ENCODE results near the gene GLI3. TPM values are rescaled to one million over a fixed set of nuclear protein-coding genes. Genes with fewer than 3 reads are reported as not detected.

GLI3 gene
- total and polyA plus RNA-seq, 2 of the 8 experiments (the other 6 are each of a cell fraction or from before 2014, with no cell fraction given): 8.0 to 31.1 TPM

- Histone ChIP-seq H3K27me3 (replicated peaks in 1 of 4; ENCODE audit: control insufficient read depth in 3 of 4, extremely low read depth in 1 of 4, insufficient read depth in 3 of 4, low read length in 3 of 4) (no peaks in the 10 kb centered on the region), H3K14ac (ENCODE audit: insufficient read length) (no peak overlapping the region), H3K23me2 (ENCODE audit: low read depth, low read length) (peaks cover 3% of the 10 kb centered on the region; the same call in 1 of the 2 replicates), H2BK15ac (ENCODE audit: low read length) (no peak overlapping the region), H3K18ac (ENCODE audit: extremely low read depth, low read length) (no peak overlapping the region), H3K36me3 (ENCODE audit: control insufficient read depth in 2 of 4, insufficient read depth in 4 of 4, low read length in 3 of 4) (peaks cover 0 to 7% (median 0%) of the 10 kb centered on the region in 4 experiments; a peak in 3 of 8 replicates), H3K79me1 (ENCODE audit: low read depth, low read length) (peaks cover 2% of the 10 kb centered on the region; the same call in 1 of the 2 replicates), H3K56ac (replicated peaks; ENCODE audit: insufficient read length, low read depth, low read length) (no peak overlapping the region), H3K23ac (ENCODE audit: insufficient read length) (no peak overlapping the region), H4K91ac (replicated peaks; ENCODE audit: insufficient read length, low read length) (no peak overlapping the region), H4K5ac (ENCODE audit: insufficient read length, low read depth, low read length) (no peak overlapping the region), H4K8ac (ENCODE audit: extremely low read depth, insufficient read depth, low read length) (no peak overlapping the region), H3K4ac (replicated peaks; ENCODE audit: insufficient read length, low read depth, low read length) (no peak overlapping the region), H2BK5ac (ENCODE audit: low read depth, low read length) (no peak overlapping the region), H2AK5ac (ENCODE audit: low read depth, low read length) (no peak overlapping the region), H3K4me3 (ENCODE audit: extremely low read depth in 1 of 4, insufficient read depth in 2 of 4, low read depth in 3 of 4, low read length in 4 of 4) (no peak overlapping the region), H2BK120ac (replicated peaks; ENCODE audit: low read depth, low read length) (no peak overlapping the region), H4K20me1 (replicated peaks in 1 of 2; ENCODE audit: control insufficient read depth in 1 of 2, insufficient read depth in 2 of 2, low read length in 2 of 2) (no peaks in the 10 kb centered on the region), H2BK20ac (ENCODE audit: low read length) (no peak overlapping the region), H2BK12ac (ENCODE audit: low read depth, low read length) (no peak overlapping the region), H3K79me2 (ENCODE audit: control insufficient read depth in 1 of 2, insufficient read depth in 2 of 2, low read length in 2 of 2) (no peaks in the 10 kb centered on the region; a peak in 1 of 4 replicates), H3K4me1 (replicated peaks in 1 of 4; ENCODE audit: control insufficient read depth in 3 of 4, insufficient read depth in 4 of 4, low read length in 3 of 4) (no peaks in the 10 kb centered on the region; a peak in 1 of 7 replicates), H3K9me3 (ENCODE audit: insufficient read depth in 2 of 2, low read depth in 1 of 2, low read length in 1 of 2) (no peaks in the 10 kb centered on the region), H3K9ac (replicated peaks in 1 of 4; ENCODE audit: extremely low read depth in 1 of 4, low read depth in 3 of 4, low read length in 3 of 4) (no peak overlapping the region), H3K27ac (ENCODE audit: low read depth, low read length) (no peak overlapping the region), H3K4me2 (ENCODE audit: insufficient read depth in 1 of 2, low read depth in 2 of 2, low read length in 2 of 2) (no peak overlapping the region), H2AFZ (ENCODE audit: low read length) (no peak overlapping the region)
- 83% methylated on average over 3 of the region's 3 CpGs; no CpG with 5 or more reads in 1 of the 2 experiments for WGBS, 2 experiments (ENCODE audit: extremely low coverage in 1 of 2, insufficient coverage in 1 of 2, insufficient read length in 1 of 2, insufficient replicate concordance in 2 of 2, low coverage in 1 of 2, low lambda C conversion rate in 2 of 2, missing lambda C conversion rate in 1 of 2)
- no peak for TF ChIP-seq POLR2A (IDR thresholded peaks at IDR 0.05; ENCODE audit: control extremely low read depth in 1 of 2, low read depth in 2 of 2, low read length in 2 of 2)
- TF ChIP-seq HDAC6 (IDR thresholded peaks at IDR 0.05; ENCODE audit: low read depth, low read length): no peak
- no peak for TF ChIP-seq RAD21 (IDR thresholded peaks at IDR 0.05 in 1 of 2, conservative IDR thresholded peaks at IDR 0.05 in 1 of 2; ENCODE audit: low read depth in 2 of 2, low read length in 2 of 2)
- TF ChIP-seq MAX (IDR thresholded peaks at IDR 0.05): no peak
- no peak for TF ChIP-seq CTBP2 (IDR thresholded peaks at IDR 0.05; ENCODE audit: borderline replicate concordance, insufficient read depth, insufficient read length, low read length)
- no peak for TF ChIP-seq TAF1 (IDR thresholded peaks at IDR 0.05; ENCODE audit: low read depth, low read length)
- TF ChIP-seq BCL11A (IDR thresholded peaks at IDR 0.05; ENCODE audit: low read depth in 2 of 2, low read length in 2 of 2): no peak
- TF ChIP-seq TEAD4 (IDR thresholded peaks at IDR 0.05; ENCODE audit: low read depth, low read length): no peak
- no peak for TF ChIP-seq TBP (IDR thresholded peaks at IDR 0.05; ENCODE audit: low read depth, low read length)
- no peak for TF ChIP-seq FOSL1 (IDR thresholded peaks at IDR 0.05; ENCODE audit: insufficient read depth, low read depth, low read length)
- no peak for TF ChIP-seq ZNF274 (IDR thresholded peaks at IDR 0.05; ENCODE audit: borderline replicate concordance, extremely low read depth, low read length)
- CTCF ChIA-PET (ENCODE audit: partially characterized antibody): interaction anchor here (1.0 to 6.1 kb wide), 5 partner anchors 9 to 199 kb away, joined by 3 to 50 read pairs (median 7); no protein-coding TSS in a partner anchor
- FAIRE-seq (no peak), DNase-seq (ENCODE audit: low read depth in 1 of 2, low spot score in 2 of 2) (no peak)
- POLR2A ChIA-PET (ENCODE audit: partially characterized antibody): no interaction called here
Measured at GRCh38 chr7:42176724-42177101, 60.3 kb downstream of the GLI3 start.
